ENCODE data around the gene TOM1L1. TPM values are rescaled to one million over a fixed set of nuclear protein-coding genes. Genes with fewer than 3 reads are reported as not detected.

The TOM1L1 gene
- total RNA-seq, 1 experiment from 2014 or later = 44.6 TPM

- Histone ChIP-seq H4K91ac (ENCODE audit: insufficient read length, low read depth, low read length) (no peak overlapping the region), H3K79me2 (ENCODE audit: insufficient read depth, low read length) (no peaks in the 10 kb centered on the region; the same call in 1 of the 2 replicates), H2BK12ac (ENCODE audit: insufficient read length, low read depth, low read length) (no peak overlapping the region), H3K27ac (ENCODE audit: insufficient read length, low read depth, low read length) (no peak overlapping the region), H2AK5ac (ENCODE audit: insufficient read length, low read length) (no peak overlapping the region), H2BK15ac (ENCODE audit: low read depth, low read length) (no peak overlapping the region), H3K4me1 (ENCODE audit: insufficient read depth, low read length) (no peaks in the 10 kb centered on the region), H2BK20ac (ENCODE audit: low read depth, low read length, poor library complexity, severe bottlenecking) (no peak overlapping the region), H4K8ac (replicated peaks; ENCODE audit: insufficient read length, low read depth, low read length) (no peak overlapping the region), H3K23ac (ENCODE audit: insufficient read length, low read depth, low read length) (no peak overlapping the region), H3K23me2 (ENCODE audit: insufficient read length, low read depth, low read length, poor library complexity, severe bottlenecking) (no peaks in the 10 kb centered on the region), H2BK120ac (ENCODE audit: low read depth, low read length, poor library complexity, severe bottlenecking) (no peak overlapping the region), H3K14ac (ENCODE audit: insufficient read depth, low read length) (no peak overlapping the region), H3K27me3 (ENCODE audit: insufficient read depth, low read length) (no peaks in the 10 kb centered on the region), H4K5ac (ENCODE audit: insufficient read length, low read depth, low read length) (no peak overlapping the region), H3K4ac (ENCODE audit: low read depth, low read length) (no peak overlapping the region), H2BK5ac (ENCODE audit: insufficient read length, low read length) (no peak overlapping the region), H3K56ac (ENCODE audit: insufficient read length, low read depth, low read length) (no peak overlapping the region), H4K20me1 (ENCODE audit: control insufficient read depth, insufficient read depth, insufficient read length) (no peaks in the 10 kb centered on the region), H3K4me2 (ENCODE audit: insufficient read depth, insufficient read length, low read length) (no peak overlapping the region), H3K79me1 (ENCODE audit: insufficient read depth, low read depth, low read length, poor library complexity, severe bottlenecking) (no peaks in the 10 kb centered on the region), H3K9me3 (ENCODE audit: control insufficient read depth, low read depth, low read length) (peaks cover 7% of the 10 kb centered on the region), H2AFZ (ENCODE audit: low read length) (no peak overlapping the region), H3K9ac (ENCODE audit: extremely low read depth, insufficient read length, low read length) (no peak overlapping the region), H3K18ac (ENCODE audit: insufficient read length, low read depth, low read length) (no peak overlapping the region), H3T11ph (ENCODE audit: low read length) (no peak overlapping the region)
- Mint-ChIP-seq H3K4me1 (no peaks in the 10 kb centered on the region), H3K36me3 (ENCODE audit: insufficient read depth in 1 of 3, low read depth in 3 of 3) (peaks cover 19 to 38% (median 19%) of the 10 kb centered on the region in 3 experiments), H3K4me3 (no peak overlapping the region), H3K27ac (no peak overlapping the region), H3K9me3 (peaks cover 19 to 26% of the 10 kb centered on the region in 2 experiments), H3K27me3 (ENCODE audit: low read depth) (no peaks in the 10 kb centered on the region)
- DNase-seq = no peak
- no peak for TF ChIP-seq CTCF (conservative IDR thresholded peaks at IDR 0.05)
- WGBS (ENCODE audit: extremely low coverage, insufficient read length, low lambda C conversion rate) = no CpG with 5 or more reads among the region's 3 CpGs
Measured at GRCh38 chr17:54980375-54980774, 79.7 kb downstream of the TOM1L1 start.
